Activated naive CD4-positive, alpha-beta T cell treated with anti-CD3 and anti-CD28 coated beads, Interleukin-2, amount 50 U/mL, for 16 hours (primary cell): Measurements from ENCODE around the gene GRIP2.

ENCODE experiments used
- DNase-seq: peaks from one replicate; pipeline ENCODE4 v3.0.0-alpha.2; 2020

GRIP2 gene

GRCh38 chr3:14450506-14450905, 89.6 kb downstream of the GRIP2 start:
- no peak for DNase-seq

GRCh38 chr3:14448756-14449727, 91.1 kb downstream of the GRIP2 start:
- DNase-seq = no peak

GRCh38 chr3:14448063-14448462, 92.1 kb downstream of the GRIP2 start:
- no peak for DNase-seq

GRCh38 chr3:14446988-14447570, 93.1 kb downstream of the GRIP2 start:
- no peak for DNase-seq

- DNase-seq = no peak
Observed at GRCh38 chr3:14445773-14446172, 94.4 kb downstream of the GRIP2 start.

- DNase-seq = no peak
Observed at GRCh38 chr3:14444380-14444779, 95.8 kb downstream of the GRIP2 start.

GRCh38 chr3:14441920-14442300, 98.2 kb downstream of the GRIP2 start:
- no peak for DNase-seq

GRCh38 chr3:14441240-14441919, 98.8 kb downstream of the GRIP2 start:
- no peak for DNase-seq

- no peak for DNase-seq
Observed at GRCh38 chr3:14440531-14441239, 99.5 kb downstream of the GRIP2 start.

GRCh38 chr3:14440168-14440518, 100.0 kb downstream of the GRIP2 start:
- no peak for DNase-seq

GRCh38 chr3:14439501-14440167, 100.5 kb downstream of the GRIP2 start:
- DNase-seq = no peak
